Measurements from ENCODE around the gene MSANTD1.

MSANTD1 gene

DNA sequence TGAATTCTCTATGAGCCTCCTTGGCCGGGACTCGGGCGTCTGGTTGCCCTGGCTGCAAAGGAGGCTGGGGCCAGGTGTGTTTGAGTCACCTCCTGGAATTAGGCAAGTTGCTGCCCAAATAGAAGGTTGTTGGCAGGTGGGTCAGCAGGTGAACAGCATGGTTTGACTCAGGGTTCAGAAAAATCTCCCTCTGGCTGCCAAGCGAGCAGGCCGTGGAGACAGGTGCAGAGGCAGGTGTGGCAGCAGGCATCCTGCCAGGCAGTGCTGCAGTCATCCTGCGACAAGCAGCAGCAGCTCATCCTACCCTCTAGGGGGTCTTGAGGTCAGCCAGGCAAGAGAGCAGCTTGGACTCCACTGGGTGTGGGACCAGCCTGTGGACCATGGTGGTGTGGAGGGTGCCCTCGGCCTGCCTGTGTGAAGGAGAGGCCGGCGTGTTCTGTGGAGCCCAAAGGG lies 8.2 kb downstream of the MSANTD1 start:
- DNase-seq (ENCODE audit: low read depth), result no peak
- TF ChIP-seq, protein P1, sequence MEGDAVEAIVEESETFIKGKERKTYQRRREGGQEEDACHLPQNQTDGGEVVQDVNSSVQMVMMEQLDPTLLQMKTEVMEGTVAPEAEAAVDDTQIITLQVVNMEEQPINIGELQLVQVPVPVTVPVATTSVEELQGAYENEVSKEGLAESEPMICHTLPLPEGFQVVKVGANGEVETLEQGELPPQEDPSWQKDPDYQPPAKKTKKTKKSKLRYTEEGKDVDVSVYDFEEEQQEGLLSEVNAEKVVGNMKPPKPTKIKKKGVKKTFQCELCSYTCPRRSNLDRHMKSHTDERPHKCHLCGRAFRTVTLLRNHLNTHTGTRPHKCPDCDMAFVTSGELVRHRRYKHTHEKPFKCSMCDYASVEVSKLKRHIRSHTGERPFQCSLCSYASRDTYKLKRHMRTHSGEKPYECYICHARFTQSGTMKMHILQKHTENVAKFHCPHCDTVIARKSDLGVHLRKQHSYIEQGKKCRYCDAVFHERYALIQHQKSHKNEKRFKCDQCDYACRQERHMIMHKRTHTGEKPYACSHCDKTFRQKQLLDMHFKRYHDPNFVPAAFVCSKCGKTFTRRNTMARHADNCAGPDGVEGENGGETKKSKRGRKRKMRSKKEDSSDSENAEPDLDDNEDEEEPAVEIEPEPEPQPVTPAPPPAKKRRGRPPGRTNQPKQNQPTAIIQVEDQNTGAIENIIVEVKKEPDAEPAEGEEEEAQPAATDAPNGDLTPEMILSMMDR (IDR thresholded peaks at IDR 0.05; ENCODE audit: insufficient read depth, low read depth, low read length, missing control alignments), result no peak
- no peak overlapping the region for H3K4me3 ChIP-seq (ENCODE audit: low read depth, low read length)

DNA sequence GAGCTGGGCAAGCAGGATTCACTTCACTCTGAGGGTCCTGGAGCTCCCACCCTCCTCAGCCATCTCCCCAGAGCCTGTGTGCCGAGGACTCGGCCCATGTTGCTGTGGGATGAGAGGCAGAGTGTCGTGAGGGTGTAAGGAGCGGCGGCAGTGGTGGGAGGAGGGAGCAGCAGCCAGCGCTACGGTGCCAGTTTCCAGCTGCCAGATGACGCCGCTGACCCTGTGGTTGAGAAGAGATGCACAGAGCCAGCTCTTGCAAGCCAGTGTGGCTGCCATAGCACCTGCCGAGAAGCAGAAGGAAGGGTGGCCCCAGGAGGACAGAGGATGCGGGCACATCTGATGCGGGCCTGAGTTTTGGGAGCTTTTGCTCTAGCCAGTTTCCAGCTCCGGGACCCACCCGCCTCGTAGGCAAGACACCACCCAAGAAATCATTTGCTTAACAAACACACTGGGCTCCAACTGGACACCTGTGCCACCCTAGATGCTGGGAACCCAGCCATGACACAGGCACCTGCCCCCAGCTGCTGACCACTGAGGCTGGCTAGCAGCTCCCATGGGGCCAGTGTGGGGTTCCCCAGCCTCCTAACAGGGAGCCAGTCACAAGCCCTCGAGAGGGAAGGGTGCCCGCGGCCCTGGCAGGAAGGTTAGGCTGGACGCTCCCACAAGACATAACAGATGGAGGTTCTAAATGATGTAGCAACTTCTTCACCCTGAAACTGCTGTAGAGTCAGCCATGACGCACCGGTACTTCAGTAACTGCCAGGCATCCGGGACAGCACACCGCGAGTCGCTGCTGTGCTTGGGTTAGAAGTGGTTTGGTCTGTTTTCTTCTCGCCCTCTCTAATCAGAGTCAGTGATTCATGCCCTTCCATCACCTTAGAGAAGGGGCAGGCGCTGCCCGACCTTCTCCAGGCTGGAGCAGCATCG lies 8.9 kb downstream of the MSANTD1 start:
- TF ChIP-seq, protein P1 (IDR thresholded peaks at IDR 0.05; ENCODE audit: insufficient read depth, low read depth, low read length, missing control alignments), result no peak
- H3K4me3 ChIP-seq (ENCODE audit: low read depth, low read length), result no peak overlapping the region
- peak; percentile 58 for DNase-seq (ENCODE audit: low read depth)

DNA sequence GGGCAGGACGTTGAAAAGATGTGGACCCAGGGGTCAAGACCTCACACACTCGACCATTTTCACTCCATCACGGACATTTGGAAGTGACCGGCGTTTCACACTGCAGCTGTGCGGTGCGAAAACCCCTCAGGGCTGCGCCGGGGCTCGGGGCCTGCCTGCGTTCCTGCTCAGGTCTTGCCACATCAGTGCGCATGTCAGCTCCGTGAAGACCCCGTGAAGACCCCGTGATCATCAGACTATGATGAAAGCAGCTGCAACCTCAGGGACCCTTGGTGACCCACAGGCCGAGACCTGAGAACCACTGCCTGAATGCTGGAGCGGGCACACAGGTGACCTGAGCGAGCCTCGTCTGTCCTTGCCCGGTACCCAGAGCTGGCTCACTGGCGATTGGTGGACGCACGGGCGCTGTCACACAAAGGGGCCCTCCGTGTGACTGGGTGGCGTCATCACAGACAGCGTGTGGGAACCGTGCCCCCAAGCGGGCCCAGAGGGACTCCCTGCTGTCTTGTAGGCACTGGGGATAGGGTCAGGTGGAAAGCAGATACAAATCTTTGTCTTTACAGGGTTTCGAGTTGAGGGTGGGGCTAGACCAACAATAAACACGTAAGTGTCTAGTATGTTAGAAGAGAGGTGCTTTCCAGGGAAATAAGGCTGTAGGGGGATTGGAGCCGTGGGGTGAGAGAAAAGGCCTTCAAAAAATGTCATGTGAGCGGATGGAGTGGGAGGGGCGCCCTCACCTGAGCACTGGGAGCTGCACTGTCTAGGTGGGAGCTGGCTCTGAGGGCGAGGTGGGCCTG lies 12.7 kb downstream of the MSANTD1 start:
- no peak for DNase-seq (ENCODE audit: low read depth)
- TF ChIP-seq, protein P1 (IDR thresholded peaks at IDR 0.05; ENCODE audit: insufficient read depth, low read depth, low read length, missing control alignments), result no peak
- H3K4me3 ChIP-seq (ENCODE audit: low read depth, low read length), result no peak overlapping the region

DNA sequence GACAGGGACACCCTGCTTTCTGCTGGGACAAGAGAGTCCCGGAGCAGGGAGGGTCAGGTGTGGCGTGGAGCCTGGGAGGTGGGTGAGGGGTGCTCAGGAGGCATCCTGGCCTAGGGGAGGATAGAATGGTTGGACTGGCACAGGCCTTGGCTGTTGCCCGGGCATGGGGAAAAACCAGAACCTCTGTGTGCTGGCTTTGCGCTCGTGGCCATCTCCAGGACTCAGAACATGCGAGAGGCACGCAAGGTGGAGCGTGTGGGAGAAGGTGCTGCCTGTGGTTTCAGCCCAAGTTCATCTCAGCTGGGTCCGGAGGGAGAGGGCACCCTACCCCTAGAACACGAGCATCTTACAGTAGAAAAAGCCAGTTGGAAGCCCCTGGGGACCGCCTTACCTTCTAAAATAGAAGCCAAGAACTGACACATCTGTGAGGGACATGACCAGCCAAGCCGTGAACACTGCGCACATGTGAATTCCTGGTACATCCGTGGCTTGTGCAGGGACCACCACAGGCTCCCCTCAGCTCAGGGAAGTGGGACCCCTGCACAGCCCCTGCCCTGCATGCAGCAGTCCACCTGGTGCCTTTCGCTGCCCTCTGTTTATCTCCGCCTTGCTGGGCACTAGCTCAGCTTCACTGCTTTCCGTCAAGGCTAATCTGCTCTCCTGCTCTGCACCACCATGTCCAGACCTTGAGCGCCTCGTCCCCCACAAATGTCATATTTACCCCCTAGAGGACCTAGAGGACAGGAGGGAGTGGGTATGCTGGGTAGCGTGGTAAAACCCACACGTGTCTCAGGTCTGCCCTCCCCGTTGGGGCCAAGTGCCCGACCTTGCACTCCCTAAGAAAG lies 13.5 kb downstream of the MSANTD1 start:
- TF ChIP-seq, protein P1 (IDR thresholded peaks at IDR 0.05; ENCODE audit: insufficient read depth, low read depth, low read length, missing control alignments), result no peak
- DNase-seq (ENCODE audit: low read depth), result no peak

DNA sequence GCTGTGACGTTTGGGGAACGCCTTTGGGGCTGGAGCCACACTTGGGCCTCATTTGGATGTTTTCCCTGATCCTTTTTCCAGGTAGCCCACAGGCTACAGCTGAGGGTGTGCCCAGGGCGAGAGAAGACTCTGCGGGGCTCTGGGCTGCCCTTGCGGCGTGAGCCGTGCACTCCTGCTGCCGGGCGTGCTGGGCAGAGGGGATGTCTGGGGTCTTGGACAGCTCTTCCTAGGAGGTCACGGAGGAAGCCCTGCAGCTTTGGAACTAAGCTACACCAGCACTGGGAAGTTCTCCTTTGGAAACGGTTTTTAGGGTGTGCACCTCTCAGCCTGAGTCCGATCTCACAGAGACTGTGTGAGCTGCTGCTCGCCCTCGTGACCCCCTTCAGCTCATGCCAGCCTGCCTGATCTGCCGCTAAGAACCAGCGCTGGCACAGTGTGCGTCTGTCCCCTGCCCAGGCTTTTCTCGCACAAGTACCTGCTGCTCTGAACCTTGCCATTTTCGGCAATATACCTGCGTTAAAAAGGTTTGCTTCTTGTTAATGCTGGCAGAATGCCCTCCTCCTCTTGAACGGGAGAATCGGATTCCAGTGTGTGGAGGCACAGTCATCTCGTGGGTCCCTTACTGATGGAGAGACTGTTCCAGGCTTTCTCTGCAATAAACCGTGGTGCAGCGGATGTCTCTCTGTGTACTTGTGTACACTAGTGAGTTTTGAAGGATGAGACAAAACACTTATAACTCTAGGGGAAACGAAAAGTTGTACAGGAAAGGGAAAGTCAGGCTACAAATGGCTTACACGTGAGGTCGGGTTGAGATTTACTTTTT lies 14.3 kb downstream of the MSANTD1 start:
- no peak for DNase-seq (ENCODE audit: low read depth)
- no peak overlapping the region for H3K4me3 ChIP-seq (ENCODE audit: low read depth, low read length)
- TF ChIP-seq, protein P1 (IDR thresholded peaks at IDR 0.05; ENCODE audit: insufficient read depth, low read depth, low read length, missing control alignments), result no peak

More for the DNA sequence above, 13.5 kb downstream of the MSANTD1 start:
- no peak overlapping the region for H3K4me3 ChIP-seq (ENCODE audit: low read depth, low read length)

DNA sequence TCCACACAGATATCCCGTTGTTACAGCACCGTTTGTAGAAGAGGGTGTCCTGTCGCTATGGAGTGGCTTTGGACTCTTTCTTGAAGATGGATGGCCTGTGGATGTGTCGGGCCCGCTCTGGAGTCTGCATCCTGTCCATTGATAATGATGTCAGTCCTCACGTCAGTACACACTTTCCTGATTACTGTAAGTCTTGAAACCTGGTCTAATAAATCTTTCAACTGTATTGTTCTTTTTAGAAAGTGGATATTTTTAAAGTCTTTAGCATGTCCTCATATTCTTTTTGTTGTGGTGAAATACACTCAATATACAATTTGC lies 14.9 kb downstream of the MSANTD1 start:
- no peak overlapping the region for H3K4me3 ChIP-seq (ENCODE audit: low read depth, low read length)
- TF ChIP-seq, protein P1 (IDR thresholded peaks at IDR 0.05; ENCODE audit: insufficient read depth, low read depth, low read length, missing control alignments), result no peak
- no peak for DNase-seq (ENCODE audit: low read depth)

Measured in GM12865 (cell line).